GM19238 (cell line): ENCODE measurements around the gene KRAS.

ENCODE experiments used
- DNase-seq: peaks from one replicate; pipeline ENCODE4 v3.0.0; 2011; ENCODE audit warnings: low spot score; ENCODE audit not compliant: insufficient read length

The KRAS gene

GRCh38 chr12:25256005-25256404 lies 5.3 kb upstream of the KRAS start:
- DNase-seq: no peak

- no peak for DNase-seq
Observed at GRCh38 chr12:25254271-25254880, 3.6 kb upstream of the KRAS start.

DNA sequence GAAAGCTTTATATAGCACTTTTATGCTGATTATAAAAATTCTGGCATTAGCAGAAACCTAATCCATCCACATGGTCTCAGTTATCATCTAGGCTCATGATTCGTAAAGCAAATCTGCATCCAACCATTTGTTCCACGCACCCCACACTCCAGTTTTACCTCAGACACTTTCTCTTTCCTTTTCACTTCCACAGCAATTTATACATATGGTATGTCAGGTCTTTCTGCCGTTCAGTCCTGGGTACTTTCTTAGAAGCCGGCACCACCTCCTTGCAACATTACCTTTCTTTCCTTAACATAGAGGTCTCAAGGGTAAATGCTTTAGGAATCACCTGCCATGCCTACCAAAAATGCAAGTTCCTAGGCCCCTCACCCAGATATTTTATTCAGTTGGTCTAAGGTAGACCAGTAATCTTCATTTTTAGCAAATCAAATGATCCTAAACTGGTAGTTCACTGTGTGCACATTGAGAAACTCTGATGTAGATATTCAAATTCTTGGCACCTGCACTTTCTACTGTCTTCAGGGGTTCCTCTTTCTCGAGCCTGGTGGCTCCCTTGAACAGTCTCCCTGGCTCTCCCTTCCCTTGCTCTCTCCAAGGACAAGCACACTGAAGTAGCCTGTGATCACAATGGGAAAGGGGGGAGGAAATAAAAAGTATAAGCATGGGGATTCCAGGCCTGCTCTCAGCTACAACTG lies 2.8 kb upstream of the KRAS start:
- no peak for DNase-seq

GRCh38 chr12:25252946-25253345 lies 2.2 kb upstream of the KRAS start:
- DNase-seq: no peak

GRCh38 chr12:25251769-25252168 lies 1.0 kb upstream of the KRAS start:
- DNase-seq: no peak

GRCh38 chr12:25249931-25250738 lies 594 bp downstream of the KRAS start:
- DNase-seq: peak; percentile 43

DNA sequence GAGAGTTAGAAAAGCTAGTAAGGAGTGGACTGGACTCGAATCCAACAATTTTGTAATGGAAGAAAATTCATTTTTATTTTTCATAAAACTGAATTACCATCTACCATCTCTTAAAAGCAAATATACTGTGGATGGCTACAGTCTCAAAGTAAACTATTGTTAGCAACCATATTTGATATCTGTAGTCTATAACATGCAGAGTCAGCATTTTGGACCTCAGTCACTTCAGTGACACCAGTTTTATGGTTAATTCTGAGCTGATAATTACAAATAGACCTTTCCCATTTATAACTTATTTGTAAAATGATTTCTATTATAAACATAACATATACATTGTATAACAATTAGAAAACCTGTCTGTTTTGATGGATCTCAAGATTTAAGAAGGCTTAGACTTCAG lies 2.0 kb downstream of the KRAS start:
- no peak for DNase-seq

GRCh38 chr12:25248137-25248536 lies 2.6 kb downstream of the KRAS start:
- DNase-seq: no peak

- DNase-seq: no peak
Observed at GRCh38 chr12:25245491-25245890, 5.2 kb downstream of the KRAS start.

DNA sequence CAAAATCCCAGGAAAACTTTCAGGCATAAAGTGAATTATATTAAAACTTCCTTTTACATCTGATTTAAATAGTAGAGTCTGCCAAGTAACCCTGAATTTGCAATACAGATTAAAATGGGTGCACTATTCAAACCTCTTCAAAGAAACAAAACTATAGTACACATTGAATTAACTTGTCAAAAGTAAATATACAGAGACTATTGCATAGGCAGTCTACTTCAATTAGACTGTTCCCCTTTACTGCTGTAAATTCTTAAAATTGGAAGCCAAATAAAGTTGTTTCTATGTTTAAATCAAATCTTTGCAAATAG lies 7.1 kb downstream of the KRAS start:
- DNase-seq: no peak

DNA sequence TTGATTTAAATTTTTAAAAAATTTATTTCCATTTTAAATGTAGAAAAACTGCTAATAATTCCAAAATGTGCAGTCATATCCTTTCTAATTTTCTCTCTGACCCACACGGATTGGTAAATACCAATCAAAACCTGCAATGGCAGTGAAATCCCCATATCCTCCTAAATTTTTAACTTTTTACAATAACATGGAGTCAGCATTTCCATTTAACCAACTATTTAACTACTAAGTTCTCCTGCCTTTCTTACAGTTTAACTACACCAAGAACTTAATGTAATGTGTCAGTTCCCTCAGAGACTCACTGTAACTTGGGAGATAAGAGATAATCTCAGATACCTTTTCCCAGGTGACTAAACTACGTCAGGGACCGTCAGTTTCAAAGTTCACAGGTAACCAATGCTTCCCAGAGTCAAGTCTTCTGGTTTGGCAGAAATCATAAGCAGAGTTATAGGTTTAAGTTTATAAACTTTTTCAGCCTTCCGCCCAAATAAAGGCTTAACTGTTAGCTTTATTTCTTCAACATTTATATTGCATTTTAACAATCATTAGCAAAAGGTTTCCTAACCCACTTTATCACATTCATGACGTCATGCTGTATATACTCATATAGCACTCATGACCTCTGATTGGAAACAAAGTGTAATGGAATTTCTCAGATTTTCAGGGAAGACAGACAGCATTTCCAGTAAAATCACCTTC lies 7.6 kb downstream of the KRAS start:
- no peak for DNase-seq

GRCh38 chr12:25241167-25242020 lies 9.3 kb downstream of the KRAS start:
- no peak for DNase-seq

GRCh38 chr12:25236626-25237025 lies 14.1 kb downstream of the KRAS start:
- no peak for DNase-seq

- DNase-seq: no peak
Observed at GRCh38 chr12:25236190-25236589, 14.5 kb downstream of the KRAS start.

GRCh38 chr12:25213338-25213737 lies 37.4 kb downstream of the KRAS start:
- no peak for DNase-seq

DNA sequence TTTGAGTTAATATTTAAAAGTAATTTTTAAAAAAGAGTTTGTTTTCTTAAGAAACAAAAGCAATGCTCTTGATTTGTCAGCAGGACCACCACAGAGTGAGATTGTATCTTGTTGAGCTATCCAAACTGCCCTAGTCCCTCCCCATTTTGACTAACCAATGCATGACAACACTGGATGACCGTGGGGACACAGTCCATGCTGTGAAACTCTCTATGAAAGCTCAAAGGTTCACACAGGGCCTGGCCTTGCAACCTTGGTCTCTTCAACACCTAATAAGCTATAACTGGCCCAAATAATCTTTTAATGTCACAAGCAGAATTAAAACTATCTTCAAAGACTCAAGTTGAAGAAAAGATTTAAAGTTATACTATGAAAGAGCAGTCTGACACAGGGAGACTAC lies 42.2 kb downstream of the KRAS start:
- DNase-seq: no peak

DNA sequence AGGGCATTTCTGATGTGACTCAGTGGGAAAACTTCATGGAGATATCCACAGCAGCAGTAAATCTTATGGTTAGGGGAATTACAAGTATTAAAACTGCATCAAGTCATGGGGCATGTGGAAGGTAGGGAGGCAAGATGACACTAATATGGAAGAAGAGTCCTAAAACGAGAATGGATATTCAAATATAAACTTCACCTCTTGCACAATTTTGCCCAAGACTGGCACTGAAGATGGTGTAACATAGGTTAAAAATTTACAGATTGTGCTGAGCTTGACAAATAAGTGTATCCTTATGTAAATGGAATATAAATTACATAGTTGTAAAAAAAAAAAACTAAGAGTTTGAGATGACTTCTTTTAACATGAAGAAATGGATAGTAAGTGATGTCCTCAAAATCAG lies 42.9 kb downstream of the KRAS start:
- no peak for DNase-seq

- DNase-seq: no peak
Observed at GRCh38 chr12:25207411-25207810, 43.3 kb downstream of the KRAS start.

DNA sequence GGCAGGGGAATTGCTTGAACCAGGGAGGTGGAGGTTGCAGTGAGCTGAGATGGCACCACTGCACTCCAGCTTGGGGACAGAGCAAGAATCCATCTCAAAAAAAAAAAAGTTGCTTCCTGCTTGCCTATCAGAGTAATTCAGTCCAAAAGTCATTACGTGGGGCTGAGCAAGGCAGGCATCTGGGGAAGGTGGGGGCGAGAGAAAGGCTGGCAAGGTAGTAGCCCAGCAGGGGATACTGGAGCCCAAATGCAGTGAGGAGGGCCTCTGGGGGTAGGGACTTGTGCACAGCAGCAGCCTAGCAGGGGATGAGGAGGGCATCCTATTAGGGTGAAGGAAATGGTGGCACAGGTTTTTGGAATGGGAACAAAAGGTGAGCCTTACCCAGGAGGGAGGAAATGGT lies 48.6 kb downstream of the KRAS start:
- no peak for DNase-seq

GRCh38 chr12:25200703-25201102 lies 50.0 kb downstream of the KRAS start:
- no peak for DNase-seq

- no peak for DNase-seq
Observed at GRCh38 chr12:25197608-25198007, 53.1 kb downstream of the KRAS start.
